CD14-positive monocyte (primary cell): ENCODE results near the gene ZFP62. TPM values are rescaled to one million over a fixed set of nuclear protein-coding genes. Genes with fewer than 3 reads are reported as not detected.
"Not testable (repeated sequence)": the region's sequence is repeated elsewhere in the genome, so short reads cannot be mapped to it uniquely, and the experiment has no call there.

Experiments
- DNase-seq, 3 donors: peaks; one replicate each; pipeline ENCODE4 v3.0.0-alpha.2; 2011 to 2022
- H2AFZ ChIP-seq: 2 replicates; pipeline ENCODE4 v1.6.0; 2012; ENCODE audit warnings: mild to moderate bottlenecking, low read depth, low read length, inconsistent platforms; ENCODE audit not compliant: insufficient read depth, poor library complexity, severe bottlenecking
- H3K27ac ChIP-seq, 2 donors: 1 replicate in 1 of 2; 2 replicates in 1 of 2; pipeline ENCODE4 v1.5.1; 2012 to 2013; ENCODE audit warnings: low read length in 2 of 2, control low read depth in 1 of 2, inconsistent platforms in 1 of 2, low read depth in 1 of 2, mild to moderate bottlenecking in 1 of 2
- H3K27me3 ChIP-seq, 2 donors: one replicate each; pipeline versions ENCODE4 v1.6.0 to v1.6.1; 2011 to 2013; ENCODE audit warnings: low read length in 2 of 2; ENCODE audit not compliant: control insufficient read depth in 2 of 2, insufficient read depth in 2 of 2
- H3K36me3 ChIP-seq, 2 donors: replicated peaks in 1 of 2; 1 replicate in 1 of 2; 2 replicates in 1 of 2; pipeline versions ENCODE4 v1.5.1 to v1.6.1; 2012 to 2013; ENCODE audit warnings: low read length in 2 of 2, control low read depth in 1 of 2, inconsistent platforms in 1 of 2, mild to moderate bottlenecking in 1 of 2; ENCODE audit not compliant: insufficient read depth in 2 of 2, control insufficient read depth in 1 of 2
- H3K4me1 ChIP-seq, 2 donors: 1 replicate in 1 of 2; 2 replicates in 1 of 2; pipeline versions ENCODE4 v1.5.1 to v1.6.1; 2012 to 2013; ENCODE audit warnings: low read length in 2 of 2, control low read depth in 1 of 2, inconsistent platforms in 1 of 2, mild to moderate bottlenecking in 1 of 2, moderate library complexity in 1 of 2; ENCODE audit not compliant: insufficient read depth in 2 of 2, control insufficient read depth in 1 of 2
- H3K4me2 ChIP-seq: replicated peaks from 2 replicates; pipeline ENCODE3; 2012; ENCODE audit warnings: low read length, moderate library complexity, mild to moderate bottlenecking; ENCODE audit not compliant: poor library complexity, severe bottlenecking; ENCODE audit errors: extremely low read depth
- H3K4me3 ChIP-seq, 3 experiments: fragments of 200-600 bp in 1 of 3; sonication (generic) in 1 of 3; replicated peaks in 1 of 3; 1 replicate in 2 of 3; 2 replicates in 1 of 3; pipeline ENCODE4 v1.5.1; 2011 to 2013; ENCODE audit warnings: low read length in 3 of 3, mild to moderate bottlenecking in 3 of 3, control low read depth in 2 of 3, low read depth in 2 of 3, inconsistent platforms in 1 of 3, moderate library complexity in 1 of 3
- H3K79me2 ChIP-seq: 2 replicates; pipeline ENCODE4 v1.6.0; 2012; ENCODE audit warnings: mild to moderate bottlenecking, control low read depth, inconsistent platforms, low read length, moderate library complexity; ENCODE audit not compliant: insufficient read depth
- H3K9ac ChIP-seq: 2 replicates; pipeline ENCODE4 v1.6.0; 2017; ENCODE audit warnings: low read length, mild to moderate bottlenecking; ENCODE audit not compliant: insufficient read depth, poor library complexity, severe bottlenecking
- H3K9me3 ChIP-seq, 2 donors: replicated peaks in 1 of 2; 1 replicate in 1 of 2; 2 replicates in 1 of 2; pipeline versions ENCODE4 v1.5.1 to v1.6.1; 2012 to 2013; ENCODE audit warnings: low read length in 2 of 2, control low read depth in 1 of 2; ENCODE audit not compliant: control insufficient read depth in 1 of 2, insufficient read depth in 1 of 2
- H4K20me1 ChIP-seq: 2 replicates; pipeline ENCODE4 v1.6.0; 2012; ENCODE audit warnings: mild to moderate bottlenecking, low read length, control low read depth, moderate library complexity; ENCODE audit not compliant: insufficient read depth
- H3K27ac Mint-ChIP-seq, 7 donors: one replicate each; pipeline ENCODE4 v1.8.0; 2020; ENCODE audit warnings: mild to moderate bottlenecking in 7 of 7, mixed read lengths in 7 of 7, moderate library complexity in 6 of 7, inconsistent platforms in 2 of 7
- H3K27me3 Mint-ChIP-seq, 3 donors: one replicate each; pipeline ENCODE4 v1.8.0; 2021 to 2022; ENCODE audit warnings: low read depth in 3 of 3, mild to moderate bottlenecking in 3 of 3, mixed read lengths in 3 of 3, moderate library complexity in 3 of 3, inconsistent platforms in 1 of 3
- H3K36me3 Mint-ChIP-seq, 2 donors: one replicate each; pipeline ENCODE4 v1.8.0; 2020; ENCODE audit warnings: mixed read lengths in 2 of 2, inconsistent platforms in 1 of 2, mild to moderate bottlenecking in 1 of 2
- H3K4me1 Mint-ChIP-seq: one replicate; pipeline ENCODE4 v1.8.0; 2020; ENCODE audit warnings: mild to moderate bottlenecking, mixed read lengths
- H3K4me3 Mint-ChIP-seq, 2 donors: one replicate each; pipeline ENCODE4 v1.8.0; 2020; ENCODE audit warnings: mild to moderate bottlenecking in 2 of 2, mixed read lengths in 2 of 2, moderate library complexity in 1 of 2
- H3K9me3 Mint-ChIP-seq, 7 donors: one replicate each; pipeline ENCODE4 v1.8.0; 2020 to 2022; ENCODE audit warnings: mixed read lengths in 7 of 7, mild to moderate bottlenecking in 6 of 7, moderate library complexity in 6 of 7, inconsistent platforms in 2 of 7
- whole genome bisulfite sequencing: methylation state at CpG from one replicate; pipeline ENCODE4 v1.1.5; 2013; ENCODE audit warnings: missing lambda C conversion rate; ENCODE audit not compliant: insufficient coverage; 5-methylcytosine and 5-hydroxymethylcytosine counted together
- intact Hi-C, 2 donors: fragments of 100-400 bp; cut with micrococcal nuclease; formaldehyde crosslinking; loops; one replicate each; pipeline versions ENCODE4 v1.15.0 to v1.15.1; 2023
- polyA plus RNA-seq, 3 donors: library from polyadenylated mRNA; depleted of rRNA in 1 of 3; unstranded in 2 of 3; stranded (reverse) in 1 of 3; fragments of 300-500 nt in 2 of 3; fragments of >200 nt in 1 of 3; fragmentation: Illumina TruSeq in 2 of 3; gene quantifications; 1 replicate in 2 of 3; 2 replicates in 1 of 3; pipeline ENCODE4 v1.2.3, GENCODE V29; 2012 to 2021
- TF ChIP-seq, protein P1 (sequence below): fragments of 200-600 bp; IDR thresholded peaks from one replicate; pipeline ENCODE4 v1.8.0; 2022; ENCODE audit warnings: antibody characterized with exemption, mild to moderate bottlenecking

Gene ZFP62
- polyA plus RNA-seq, 3 donors, result 4.1 to 7.1 (median 6.5) TPM

DNA sequence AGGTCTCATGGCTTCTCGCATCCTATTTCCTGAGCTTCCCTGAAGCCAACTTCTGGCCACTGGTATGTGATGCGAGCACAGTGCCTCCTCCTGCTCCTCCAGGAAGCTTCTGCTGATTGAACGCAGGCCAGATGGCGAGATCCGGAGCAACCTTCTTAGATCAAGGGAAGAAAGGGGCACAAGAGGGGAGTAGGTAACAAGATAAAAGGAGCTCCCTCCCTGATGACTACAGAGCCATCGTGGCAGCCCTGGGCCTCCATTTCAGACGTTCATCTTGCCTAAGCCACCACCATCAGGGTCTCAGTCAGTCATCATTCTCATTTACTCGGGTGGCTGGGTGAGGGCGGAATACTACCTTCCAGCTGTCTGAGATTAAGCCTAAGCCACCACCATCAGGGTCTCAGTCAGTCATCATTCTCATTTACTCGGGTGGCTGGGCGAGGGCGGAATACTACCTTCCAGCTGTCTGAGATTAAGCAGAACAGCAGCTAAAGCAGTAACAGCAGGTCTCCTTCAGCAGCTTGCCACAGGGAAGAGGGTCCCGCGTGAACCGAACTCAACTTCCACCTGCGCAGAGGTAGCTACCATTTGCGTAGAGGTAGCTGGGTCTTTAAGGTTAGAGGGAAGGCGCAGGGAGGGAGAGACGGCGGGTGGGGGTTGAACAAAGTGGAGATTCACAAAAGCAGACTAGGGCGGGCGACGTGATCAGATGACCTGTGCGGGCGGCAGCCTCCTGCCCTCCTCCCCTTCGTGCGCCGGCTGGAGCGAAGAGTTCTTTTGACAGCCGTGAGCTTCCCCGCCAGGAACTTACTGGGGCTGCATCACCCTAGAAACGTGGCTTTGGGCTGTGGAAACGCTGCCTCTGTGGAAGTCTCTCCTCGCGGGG, 30.6 kb downstream of the ZFP62 start:
- peak overlapping the region; percentile 93 to 99 for H3K4me3 Mint-ChIP-seq
- H2AFZ ChIP-seq, result peak overlapping the region; percentile 88
- no peaks in the 10 kb centered on the region for H3K27me3 ChIP-seq
- H3K36me3 Mint-ChIP-seq, result peaks cover 37% of the 10 kb centered on the region in 2 donors
- H3K9ac ChIP-seq, result peak overlapping the region; percentile 98
- peaks cover 0 to 2% (median 0%) of the 10 kb centered on the region in 3 donors for H3K27me3 Mint-ChIP-seq
- peaks cover 0 to 3% of the 10 kb centered on the region in 2 donors for H3K9me3 ChIP-seq
- intact Hi-C loops, result loop anchor here (2.0 kb wide), 2 partner anchors 16 to 28 kb away; partner anchors contain the start of gene MGAT1 (in 1 of the 2)
- H3K9me3 Mint-ChIP-seq, result peaks cover 0 to 10% (median 2%) of the 10 kb centered on the region in 7 donors
- peaks cover 18% of the 10 kb centered on the region for H4K20me1 ChIP-seq
- DNase-seq, result peak; percentile 47 to 69 (median 67)
- peaks cover 49 to 54% of the 10 kb centered on the region in 2 donors for H3K4me1 ChIP-seq
- peaks cover 15 to 16% of the 10 kb centered on the region in 2 donors for H3K36me3 ChIP-seq
- peaks cover 50% of the 10 kb centered on the region for H3K79me2 ChIP-seq
- WGBS, result 11% methylated on average over 25 of the region's 35 CpGs
- H3K27ac Mint-ChIP-seq, result peak overlapping the region; percentile 98 to 99 (median 98)
- H3K4me1 Mint-ChIP-seq, result peaks cover 62% of the 10 kb centered on the region
- H3K27ac ChIP-seq, result peak overlapping the region; percentile 96 to 98
- H3K4me3 ChIP-seq, result peak overlapping the region; percentile 70 to 91 (median 89)
- TF ChIP-seq, protein P1, sequence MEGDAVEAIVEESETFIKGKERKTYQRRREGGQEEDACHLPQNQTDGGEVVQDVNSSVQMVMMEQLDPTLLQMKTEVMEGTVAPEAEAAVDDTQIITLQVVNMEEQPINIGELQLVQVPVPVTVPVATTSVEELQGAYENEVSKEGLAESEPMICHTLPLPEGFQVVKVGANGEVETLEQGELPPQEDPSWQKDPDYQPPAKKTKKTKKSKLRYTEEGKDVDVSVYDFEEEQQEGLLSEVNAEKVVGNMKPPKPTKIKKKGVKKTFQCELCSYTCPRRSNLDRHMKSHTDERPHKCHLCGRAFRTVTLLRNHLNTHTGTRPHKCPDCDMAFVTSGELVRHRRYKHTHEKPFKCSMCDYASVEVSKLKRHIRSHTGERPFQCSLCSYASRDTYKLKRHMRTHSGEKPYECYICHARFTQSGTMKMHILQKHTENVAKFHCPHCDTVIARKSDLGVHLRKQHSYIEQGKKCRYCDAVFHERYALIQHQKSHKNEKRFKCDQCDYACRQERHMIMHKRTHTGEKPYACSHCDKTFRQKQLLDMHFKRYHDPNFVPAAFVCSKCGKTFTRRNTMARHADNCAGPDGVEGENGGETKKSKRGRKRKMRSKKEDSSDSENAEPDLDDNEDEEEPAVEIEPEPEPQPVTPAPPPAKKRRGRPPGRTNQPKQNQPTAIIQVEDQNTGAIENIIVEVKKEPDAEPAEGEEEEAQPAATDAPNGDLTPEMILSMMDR, result no peak
- peak overlapping the region; percentile 91 for H3K4me2 ChIP-seq

DNA sequence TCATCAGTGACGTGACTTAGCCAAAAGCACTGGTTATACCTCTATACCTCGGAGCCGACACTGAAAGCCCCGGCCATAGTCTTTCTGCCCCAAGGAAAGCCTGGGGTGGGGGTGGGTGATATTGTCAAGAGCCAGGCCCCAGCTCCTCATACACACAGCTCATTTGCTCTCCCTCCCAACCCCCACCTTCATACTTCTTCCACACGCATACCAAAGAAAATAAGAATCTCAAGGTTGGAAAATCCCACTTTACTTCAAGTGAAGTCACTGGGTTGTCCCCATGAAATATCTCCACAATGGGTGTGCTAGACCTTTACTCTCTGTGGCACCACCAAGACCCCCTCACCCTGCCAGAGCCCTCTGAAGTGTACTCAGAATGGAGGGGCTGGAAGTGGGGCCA, 31.4 kb downstream of the ZFP62 start:
- peaks cover 30% of the 10 kb centered on the region in 2 donors for H3K36me3 Mint-ChIP-seq
- TF ChIP-seq, protein P1, result no peak
- H3K27ac Mint-ChIP-seq, result peak overlapping the region; percentile 98 to 99 (median 98)
- Histone ChIP-seq H3K36me3 (peaks cover 8% of the 10 kb centered on the region in 2 donors), H3K79me2 (peaks cover 50% of the 10 kb centered on the region), H3K27me3 (no peaks in the 10 kb centered on the region), H2AFZ (no peak overlapping the region), H3K9ac (peak overlapping the region; percentile 98), H3K4me2 (peak overlapping the region; percentile 91), H3K9me3 (peaks cover 0 to 3% of the 10 kb centered on the region in 2 donors), H3K27ac (peak overlapping the region; percentile 96 to 98), H4K20me1 (peaks cover 18% of the 10 kb centered on the region), H3K4me3 (peak overlapping the region; percentile 70 to 91 (median 89)), H3K4me1 (peaks cover 49 to 56% of the 10 kb centered on the region in 2 donors)
- H3K4me3 Mint-ChIP-seq, result peak overlapping the region; percentile 93 to 99
- peaks cover 0 to 10% (median 2%) of the 10 kb centered on the region in 7 donors for H3K9me3 Mint-ChIP-seq
- H3K4me1 Mint-ChIP-seq, result peaks cover 67% of the 10 kb centered on the region
- intact Hi-C loops, result loop anchor here (2.0 to 5.0 kb wide), 3 partner anchors 15 to 33 kb away; partner anchors contain the start of genes MGAT1 (in 1 of the 2) and ZFP62 (in 1 of the 2)
- H3K27me3 Mint-ChIP-seq, result peaks cover 0 to 2% (median 2%) of the 10 kb centered on the region in 3 donors
- peak in 1 of 3 donors; percentile 53 for DNase-seq
- WGBS, result 100% methylated on average over 1 of the region's 5 CpGs

DNA sequence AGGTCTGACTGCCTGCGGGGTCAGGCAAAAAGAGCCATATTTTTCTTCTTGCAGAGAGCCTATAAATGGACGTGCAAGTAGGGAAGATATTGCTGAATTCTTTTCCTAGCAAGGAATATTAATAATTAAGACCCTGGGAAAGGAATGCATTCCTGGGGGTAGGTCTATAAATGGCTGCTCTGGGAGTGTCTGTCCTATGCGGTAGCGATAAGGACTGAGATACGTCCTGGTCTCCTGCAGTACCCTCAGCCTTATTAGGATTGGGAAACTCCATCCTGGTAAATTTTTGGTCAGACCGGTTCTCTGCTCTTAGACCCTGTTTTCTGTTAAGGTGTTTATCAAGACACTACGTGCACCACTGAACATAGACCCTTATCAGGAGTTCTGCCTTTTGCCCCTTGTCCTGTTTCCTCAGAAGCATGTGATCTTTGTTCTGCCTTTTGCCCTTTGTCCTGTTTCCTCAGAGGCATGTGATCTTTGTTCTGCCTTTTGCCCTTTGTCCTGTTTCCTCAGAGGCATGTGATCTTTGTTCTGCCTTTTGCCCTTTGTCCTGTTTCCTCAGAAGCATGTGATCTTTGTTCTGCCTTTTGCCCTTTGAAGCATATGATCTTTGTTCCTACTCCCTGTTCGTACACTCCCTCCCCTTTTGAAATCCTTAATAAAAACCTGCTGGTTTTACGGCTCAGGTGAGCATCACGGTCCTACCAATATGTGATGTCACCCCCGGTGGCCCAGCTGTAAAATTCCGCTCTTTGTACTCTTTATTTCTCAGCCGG, 32.1 kb downstream of the ZFP62 start:
- DNase-seq, result peak; percentile 54 to 70 (median 60)
- H3K27me3 Mint-ChIP-seq, H3K36me3 ChIP-seq, H3K9me3 Mint-ChIP-seq, H3K9me3 ChIP-seq, H3K27me3 ChIP-seq, H2AFZ ChIP-seq: not testable (repeated sequence)
- Histone ChIP-seq H4K20me1 (peaks cover 12% of the 10 kb centered on the region), H3K9ac (peak overlapping the region; percentile 98), H3K4me1 (peaks cover 49 to 56% of the 10 kb centered on the region in 2 donors), H3K79me2 (peaks cover 46% of the 10 kb centered on the region), H3K4me2 (peak overlapping the region; percentile 91), H3K4me3 (peak overlapping the region in 1 of 3 experiments; percentile 91), H3K27ac (peak overlapping the region; percentile 96 to 98)
- peak overlapping the region; percentile 98 to 99 (median 98) for H3K27ac Mint-ChIP-seq
- intact Hi-C loops, result loop anchor here in 1 of 2 donors (5.0 kb wide), 1 partner anchor 33 kb away; the partner anchor contains the start of gene ZFP62
- 48% methylated on average over 6 of the region's 13 CpGs for WGBS
- peaks cover 66% of the 10 kb centered on the region for H3K4me1 Mint-ChIP-seq
- peaks cover 22% of the 10 kb centered on the region in 2 donors for H3K36me3 Mint-ChIP-seq
- H3K4me3 Mint-ChIP-seq, result peak overlapping the region; percentile 76 to 93
